Measurements from ENCODE around the gene BMI1. TPM values are rescaled to one million over a fixed set of nuclear protein-coding genes. Genes with fewer than 3 reads are reported as not detected.

BMI1 gene
- total and polyA plus RNA-seq, 2 donors (not counting 3 experiments of a cell fraction or from before 2014, with no cell fraction given), result 12.0 to 25.1 TPM

DNA sequence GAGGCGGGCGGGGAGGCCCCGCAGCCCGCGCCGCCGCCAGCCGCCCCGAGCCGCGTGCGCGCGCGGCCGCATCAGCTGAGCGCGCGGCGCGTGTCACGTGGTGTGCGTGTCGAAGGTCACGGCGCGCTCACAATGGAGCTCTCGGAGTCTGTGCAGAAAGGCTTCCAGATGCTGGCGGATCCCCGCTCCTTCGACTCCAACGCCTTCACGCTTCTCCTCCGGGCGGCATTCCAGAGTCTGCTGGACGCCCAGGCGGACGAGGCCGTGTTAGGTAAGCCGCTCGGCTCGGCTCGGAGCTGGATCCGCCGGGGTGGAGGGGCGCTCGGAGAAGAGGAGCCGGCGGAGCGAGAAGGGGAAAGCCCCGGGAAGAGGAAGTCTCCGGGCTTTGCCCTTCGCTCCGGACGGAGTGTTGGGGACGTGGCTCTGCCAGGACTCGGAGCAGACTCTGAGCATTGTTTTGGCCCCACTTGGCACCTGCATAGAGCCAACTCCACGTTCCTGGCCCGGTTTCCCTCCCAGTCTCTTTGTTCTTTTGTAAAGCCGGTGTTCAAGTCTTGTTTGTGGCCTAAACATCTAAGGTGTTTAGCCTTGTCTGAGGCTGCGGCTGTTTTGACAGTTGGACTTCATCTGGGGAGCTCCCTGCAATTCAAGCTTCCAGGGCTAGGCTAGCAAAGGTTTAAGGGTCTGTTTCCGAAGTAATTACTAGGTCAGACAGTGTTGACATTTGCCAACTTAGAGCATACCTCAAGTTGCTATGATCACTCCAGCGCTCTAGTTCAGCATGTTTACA is 4.4 kb upstream of the BMI1 start, which contains the start of gene COMMD3:
COMMD3 (plus strand) TSS at position 103 of the 790 bp plus-strand sequence; CDS start at position 133, 30 bp downstream.
- no TSS peak for BruUV-seq (replicated peaks)
- CTCF ChIA-PET, result interaction anchor here (0.6 to 2.7 kb wide), 15 partner anchors 9 to 672 kb away, joined by 3 to 17 read pairs (median 3); partner anchors contain the start of gene DNAJC1
- peak within 1 kb of the TSS; percentile 69 for H3K27ac ChIP-seq (ENCODE audit: insufficient read depth, low read depth, low read length)
- DNase-seq (ENCODE audit: low read depth, low spot score) (peak; percentile 88), FAIRE-seq (peak; percentile 84)
- no peaks in the 10 kb centered on the region for H3K9me1 ChIP-seq (replicated peaks; ENCODE audit: control insufficient read depth, extremely low read depth, insufficient read depth, low read length)
- TF ChIP-seq, protein P1, sequence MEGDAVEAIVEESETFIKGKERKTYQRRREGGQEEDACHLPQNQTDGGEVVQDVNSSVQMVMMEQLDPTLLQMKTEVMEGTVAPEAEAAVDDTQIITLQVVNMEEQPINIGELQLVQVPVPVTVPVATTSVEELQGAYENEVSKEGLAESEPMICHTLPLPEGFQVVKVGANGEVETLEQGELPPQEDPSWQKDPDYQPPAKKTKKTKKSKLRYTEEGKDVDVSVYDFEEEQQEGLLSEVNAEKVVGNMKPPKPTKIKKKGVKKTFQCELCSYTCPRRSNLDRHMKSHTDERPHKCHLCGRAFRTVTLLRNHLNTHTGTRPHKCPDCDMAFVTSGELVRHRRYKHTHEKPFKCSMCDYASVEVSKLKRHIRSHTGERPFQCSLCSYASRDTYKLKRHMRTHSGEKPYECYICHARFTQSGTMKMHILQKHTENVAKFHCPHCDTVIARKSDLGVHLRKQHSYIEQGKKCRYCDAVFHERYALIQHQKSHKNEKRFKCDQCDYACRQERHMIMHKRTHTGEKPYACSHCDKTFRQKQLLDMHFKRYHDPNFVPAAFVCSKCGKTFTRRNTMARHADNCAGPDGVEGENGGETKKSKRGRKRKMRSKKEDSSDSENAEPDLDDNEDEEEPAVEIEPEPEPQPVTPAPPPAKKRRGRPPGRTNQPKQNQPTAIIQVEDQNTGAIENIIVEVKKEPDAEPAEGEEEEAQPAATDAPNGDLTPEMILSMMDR (IDR thresholded peaks at IDR 0.05; ENCODE audit: extremely low read depth in 1 of 2, insufficient read depth in 1 of 2, low read depth in 1 of 2, low read length in 2 of 2), result no peak
- TF ChIP-seq EZH2 (IDR thresholded peaks at IDR 0.05; ENCODE audit: borderline replicate concordance, low read depth, low read length, severe bottlenecking), result no peak
- no peak for TF ChIP-seq GATA2 (IDR thresholded peaks at IDR 0.05; ENCODE audit: insufficient read depth, insufficient read length, low read depth, low read length)
- peak; percentile 56 for TF ChIP-seq MYC (IDR thresholded peaks at IDR 0.05; ENCODE audit: low read depth, low read length)
- TF ChIP-seq, protein P2, sequence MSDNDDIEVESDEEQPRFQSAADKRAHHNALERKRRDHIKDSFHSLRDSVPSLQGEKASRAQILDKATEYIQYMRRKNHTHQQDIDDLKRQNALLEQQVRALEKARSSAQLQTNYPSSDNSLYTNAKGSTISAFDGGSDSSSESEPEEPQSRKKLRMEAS (IDR thresholded peaks at IDR 0.05; ENCODE audit: insufficient read depth, insufficient read length), result peak; percentile 87
- peak; percentile 93 for TF ChIP-seq POLR2AphosphoS5 (IDR thresholded peaks at IDR 0.05; ENCODE audit: insufficient read depth, low read depth, low read length)
- TF ChIP-seq POLR2A (IDR thresholded peaks at IDR 0.05; ENCODE audit: low read depth, low read length), result peak; percentile 89
- POLR2A ChIA-PET, result interaction anchor here (0.7 to 1.3 kb wide), 7 partner anchors 24 to 987 kb away, joined by 3 to 7 read pairs (median 4); partner anchors contain the start of gene DNAJC1
- H3K79me2 ChIP-seq (ENCODE audit: control insufficient read depth, insufficient read depth, low read length), result no peaks in the 10 kb centered on the region
- no peaks in the 10 kb centered on the region for H3K36me3 ChIP-seq (ENCODE audit: control insufficient read depth in 2 of 2, extremely low read depth in 1 of 2, insufficient read depth in 2 of 2, low read length in 2 of 2)
- no peaks in the 10 kb centered on the region for H3K9me3 ChIP-seq (replicated peaks; ENCODE audit: control insufficient read depth, insufficient read depth, low read length)
- peak within 1 kb of the TSS; percentile 67 to 93 (median 83) for H3K4me3 ChIP-seq (replicated peaks in 1 of 3; ENCODE audit: insufficient read depth in 1 of 3, low read depth in 1 of 3, low read length in 3 of 3)
- intact Hi-C loops (cut with micrococcal nuclease), result loop anchor here (1.0 to 10.0 kb wide), 7 partner anchors 24 to 819 kb away; partner anchors contain the start of genes MSRB2 and PIP4K2A
- H4K20me1 ChIP-seq (replicated peaks; ENCODE audit: control insufficient read depth, extremely low read depth, insufficient read depth, low read length), result no peaks in the 10 kb centered on the region
- peaks cover 17% of the 10 kb centered on the region for H3K4me1 ChIP-seq (ENCODE audit: control insufficient read depth, extremely low read depth, insufficient read depth, low read length)
- H2AFZ ChIP-seq (ENCODE audit: low read depth, low read length), result peak within 1 kb of the TSS; percentile 72
- peak within 1 kb of the TSS; percentile 93 for H3K4me2 ChIP-seq (ENCODE audit: insufficient read depth, low read length)
- H3K9ac ChIP-seq (replicated peaks; ENCODE audit: extremely low read depth, insufficient read depth, low read length), result peak within 1 kb of the TSS; percentile 82
- dilution Hi-C loops (cut with MboI; ENCODE audit: extremely low pct_ligation_motif_present, low sequenced_read_pairs), result no loop called here
- H3K27me3 ChIP-seq (ENCODE audit: control insufficient read depth in 2 of 2, insufficient read depth in 2 of 2, low read length in 2 of 2), result no peaks in the 10 kb centered on the region

All from endothelial cell of umbilical vein (primary cell).